IPS DF 6.9 (cell line): Measurements from ENCODE around the gene AEBP2.

Experiments
- DNase-seq: peaks from one replicate; pipeline ENCODE4 v3.0.0-alpha.2; 2013; ENCODE audit warnings: low read depth, low spot score
- H3K27ac ChIP-seq: one replicate; pipeline ENCODE4 v1.5.1; 2013; ENCODE audit warnings: low read length, control low read depth
- H3K27me3 ChIP-seq: 2 replicates; pipeline ENCODE4 v1.6.1; 2013; ENCODE audit warnings: mild to moderate bottlenecking, low read length; ENCODE audit not compliant: control insufficient read depth, insufficient read depth
- H3K36me3 ChIP-seq: 2 replicates; pipeline ENCODE4 v1.6.1; 2013; ENCODE audit warnings: low read length; ENCODE audit not compliant: control insufficient read depth, insufficient read depth
- H3K4me1 ChIP-seq: 2 replicates; pipeline ENCODE4 v1.6.1; 2013; ENCODE audit warnings: low read length; ENCODE audit not compliant: control insufficient read depth, insufficient read depth
- H3K4me3 ChIP-seq: 2 replicates; pipeline ENCODE4 v1.5.1; 2013; ENCODE audit warnings: mild to moderate bottlenecking, low read length
- H3K9me3 ChIP-seq: 2 replicates; pipeline ENCODE4 v1.6.1; 2013; ENCODE audit warnings: low read length, inconsistent platforms; ENCODE audit not compliant: control insufficient read depth, insufficient read depth
- WGBS: extraction: QIAGEN DNeasy Blood & Tissue Kit; methylation state at CpG from one replicate; pipeline ENCODE4 v1.1.7; 2013; ENCODE audit warnings: mixed read lengths, missing lambda C conversion rate; ENCODE audit not compliant: insufficient read length, insufficient coverage; 5-methylcytosine and 5-hydroxymethylcytosine counted together

AEBP2 gene

DNA sequence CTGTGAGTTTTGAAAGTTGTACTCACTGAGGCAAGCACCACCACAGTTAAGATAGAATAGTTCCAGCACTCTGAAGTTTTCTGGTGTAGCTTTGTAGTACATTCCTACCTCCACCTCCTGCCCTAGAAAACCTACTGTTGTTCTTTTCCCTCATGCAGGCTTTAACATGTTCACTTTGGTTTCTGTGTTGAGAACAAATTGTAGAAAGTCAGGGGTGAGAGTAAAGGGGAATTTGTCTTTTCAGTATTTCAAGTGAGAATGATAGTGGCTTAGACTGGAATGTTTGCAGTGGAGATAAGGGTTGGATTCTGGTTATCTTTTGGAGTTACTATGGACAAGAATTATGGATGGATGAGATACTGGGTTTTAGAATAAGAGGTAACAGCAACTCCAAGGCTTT, 67.2 kb downstream of the AEBP2 start:
- no peaks in the 10 kb centered on the region for H3K9me3 ChIP-seq
- H3K4me1 ChIP-seq: 0 out of 2 replicates have a peak, but pooled peaks cover 3% of the 10 kb centered on the region
- H3K36me3 ChIP-seq: peaks cover 2% of the 10 kb centered on the region; the same call in 1 of the 2 replicates
- DNase-seq: no peak
- no peaks in the 10 kb centered on the region for H3K27me3 ChIP-seq
- no peak overlapping the region for H3K4me3 ChIP-seq
- H3K27ac ChIP-seq: no peak overlapping the region

GRCh38 chr12:19507823-19508222, 68.5 kb downstream of the AEBP2 start:
- DNase-seq: no peak
- Histone ChIP-seq H3K9me3 (no peaks in the 10 kb centered on the region), H3K27me3 (no peaks in the 10 kb centered on the region), H3K27ac (no peak overlapping the region), H3K36me3 (peaks cover 2% of the 10 kb centered on the region; the same call in 1 of the 2 replicates), H3K4me1 (0 out of 2 replicates have a peak, but pooled peaks cover 3% of the 10 kb centered on the region), H3K4me3 (no peak overlapping the region)
- WGBS: no CpG with 5 or more reads among the region's 1 CpG

GRCh38 chr12:19510461-19510860, 71.2 kb downstream of the AEBP2 start:
- WGBS: 100% methylated on average over 2 of the region's 4 CpGs
- DNase-seq: no peak
- Histone ChIP-seq H3K27me3 (no peaks in the 10 kb centered on the region), H3K27ac (no peak overlapping the region), H3K4me1 (0 out of 2 replicates have a peak, but pooled peaks cover 2% of the 10 kb centered on the region), H3K36me3 (no peaks in the 10 kb centered on the region), H3K9me3 (no peaks in the 10 kb centered on the region), H3K4me3 (no peak overlapping the region)

DNA sequence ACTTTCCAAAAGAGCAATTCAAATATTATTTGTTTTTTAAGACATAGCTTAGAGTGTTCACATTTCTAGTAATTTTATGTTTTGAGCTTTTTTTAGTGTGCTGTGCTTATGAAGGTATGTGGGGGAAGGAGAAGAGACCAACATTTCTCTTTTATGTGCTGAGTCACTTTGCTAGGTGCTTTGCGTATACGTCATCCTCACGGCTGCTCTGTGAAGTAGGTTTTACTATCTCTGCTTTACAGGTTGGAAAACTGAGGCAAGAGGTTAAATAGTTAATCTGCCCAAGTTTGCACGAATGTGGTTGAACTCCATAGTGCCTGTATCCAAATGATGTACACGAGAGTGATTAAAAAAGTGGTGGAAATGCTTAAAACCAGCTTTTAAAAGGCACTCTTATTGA, 75.9 kb downstream of the AEBP2 start:
- DNase-seq: no peak
- Histone ChIP-seq H3K4me3 (no peak overlapping the region), H3K4me1 (0 out of 2 replicates have a peak, but pooled peaks cover under 1% of the 10 kb centered on the region), H3K27me3 (no peaks in the 10 kb centered on the region), H3K36me3 (no peaks in the 10 kb centered on the region), H3K9me3 (no peaks in the 10 kb centered on the region), H3K27ac (no peak overlapping the region)
- whole genome bisulfite sequencing: no CpG with 5 or more reads among the region's 5 CpGs

DNA sequence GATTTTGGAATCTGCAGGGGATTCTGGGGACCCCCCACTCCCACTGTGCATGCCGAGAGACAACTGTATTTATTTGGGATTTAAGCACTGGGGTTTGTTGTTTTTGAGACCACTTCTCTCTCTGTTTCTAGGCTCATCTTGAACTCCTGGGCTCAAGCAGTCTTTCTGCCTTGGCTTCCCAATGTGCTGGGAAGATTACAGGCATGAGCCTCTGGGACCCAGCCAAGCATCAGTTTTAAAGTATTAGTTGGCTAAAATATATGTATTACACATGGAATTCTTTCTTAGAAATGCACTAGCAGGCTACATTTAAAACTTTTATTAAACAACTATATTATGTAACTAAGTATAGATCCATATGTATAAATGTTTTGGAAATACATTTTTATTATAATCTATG, 78.3 kb downstream of the AEBP2 start:
- H3K4me1 ChIP-seq: no peaks in the 10 kb centered on the region
- no CpG with 5 or more reads among the region's 1 CpG for WGBS
- H3K27ac ChIP-seq: no peak overlapping the region
- no peak overlapping the region for H3K4me3 ChIP-seq
- no peak for DNase-seq
- no peaks in the 10 kb centered on the region for H3K9me3 ChIP-seq
- H3K36me3 ChIP-seq: no peaks in the 10 kb centered on the region
- H3K27me3 ChIP-seq: no peaks in the 10 kb centered on the region

DNA sequence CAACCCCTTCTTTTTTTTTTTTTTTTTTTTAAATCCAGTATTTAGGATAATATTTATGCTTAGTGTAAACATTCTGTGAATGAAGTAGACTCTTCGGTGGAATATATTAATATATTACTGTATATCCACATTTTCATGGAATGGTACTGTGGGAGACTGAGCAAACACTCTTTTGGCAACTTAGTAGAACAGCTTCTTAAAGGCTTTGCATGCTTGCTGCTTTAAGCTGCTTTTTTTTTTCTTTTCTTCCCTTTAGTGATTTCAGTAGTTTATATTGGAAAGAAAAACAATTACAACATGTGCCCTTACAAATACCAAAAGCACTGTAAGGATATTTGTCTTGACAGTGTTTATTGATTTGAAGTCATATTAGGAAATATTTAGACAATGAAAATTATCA, 78.9 kb downstream of the AEBP2 start:
- H3K36me3 ChIP-seq: no peaks in the 10 kb centered on the region
- no CpG with 5 or more reads among the region's 1 CpG for WGBS
- H3K4me3 ChIP-seq: no peak overlapping the region
- H3K27ac ChIP-seq: no peak overlapping the region
- H3K4me1 ChIP-seq: no peaks in the 10 kb centered on the region
- DNase-seq: no peak
- H3K27me3 ChIP-seq: no peaks in the 10 kb centered on the region
- H3K9me3 ChIP-seq: no peaks in the 10 kb centered on the region

GRCh38 chr12:19520646-19521415, 81.5 kb downstream of the AEBP2 start:
- no CpG with 5 or more reads among the region's 5 CpGs for WGBS
- no peaks in the 10 kb centered on the region for H3K36me3 ChIP-seq
- H3K27ac ChIP-seq: no peak overlapping the region
- no peaks in the 10 kb centered on the region for H3K27me3 ChIP-seq
- no peak overlapping the region for H3K4me3 ChIP-seq
- DNase-seq: no peak
- no peaks in the 10 kb centered on the region for H3K9me3 ChIP-seq
- 0 out of 2 replicates have a peak, but pooled peaks cover 1% of the 10 kb centered on the region for H3K4me1 ChIP-seq

- DNase-seq: no peak
- Histone ChIP-seq H3K9me3 (no peaks in the 10 kb centered on the region), H3K36me3 (no peaks in the 10 kb centered on the region), H3K4me3 (no peak overlapping the region), H3K27me3 (no peaks in the 10 kb centered on the region), H3K27ac (no peak overlapping the region), H3K4me1 (0 out of 2 replicates have a peak, but pooled peaks cover 1% of the 10 kb centered on the region)
- WGBS: no CpG with 5 or more reads among the region's 7 CpGs
These were observed 86.0 kb downstream of the AEBP2 start for GRCh38 chr12:19525274-19525673.

DNA sequence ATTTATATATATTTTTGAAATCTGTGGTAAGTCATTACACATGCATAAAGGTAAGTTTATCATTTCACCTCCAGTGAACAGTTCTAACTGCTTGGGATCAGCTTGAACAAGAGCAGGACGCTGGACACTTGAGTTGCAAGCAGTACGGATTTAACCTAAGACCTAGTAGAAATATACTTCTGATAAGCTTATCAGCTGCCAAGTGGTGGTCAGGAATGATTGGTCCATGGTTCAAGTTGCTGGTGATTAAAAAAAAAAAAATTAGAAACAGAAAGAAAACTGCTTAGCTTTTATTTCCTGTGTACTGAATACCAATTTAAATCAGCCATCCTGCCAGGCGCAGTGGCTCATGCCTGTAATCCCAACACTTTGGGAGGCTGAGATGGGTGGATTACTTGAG, 88.6 kb downstream of the AEBP2 start:
- H3K4me3 ChIP-seq: no peak overlapping the region
- H3K9me3 ChIP-seq: no peaks in the 10 kb centered on the region
- no peaks in the 10 kb centered on the region for H3K36me3 ChIP-seq
- no CpG with 5 or more reads among the region's 3 CpGs for WGBS
- no peak for DNase-seq
- 0 out of 2 replicates have a peak, but pooled peaks cover 1% of the 10 kb centered on the region for H3K4me1 ChIP-seq
- no peaks in the 10 kb centered on the region for H3K27me3 ChIP-seq
- H3K27ac ChIP-seq: no peak overlapping the region

DNA sequence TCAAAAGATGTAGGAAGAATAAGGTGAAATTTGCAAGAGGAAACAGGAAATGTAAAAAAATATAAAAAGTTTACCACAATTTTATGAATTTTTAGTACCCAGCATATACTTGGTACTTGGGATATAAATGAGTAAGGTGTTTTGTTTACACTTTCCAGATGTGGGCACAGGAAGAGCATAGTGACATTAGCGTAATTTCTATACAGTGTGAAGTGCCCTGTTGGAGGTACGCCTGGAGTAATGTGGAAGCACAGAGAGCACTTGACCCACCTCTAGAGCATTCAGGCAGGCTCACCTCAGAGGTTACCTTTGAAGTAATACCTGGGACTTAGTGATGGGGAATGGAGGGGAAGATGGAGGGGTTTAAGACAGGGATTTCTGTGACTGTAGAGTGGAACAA, 89.5 kb downstream of the AEBP2 start:
- Histone ChIP-seq H3K9me3 (no peaks in the 10 kb centered on the region), H3K36me3 (no peaks in the 10 kb centered on the region), H3K27me3 (no peaks in the 10 kb centered on the region), H3K27ac (no peak overlapping the region), H3K4me3 (no peak overlapping the region), H3K4me1 (no peaks in the 10 kb centered on the region)
- no CpG with 5 or more reads among the region's 2 CpGs for WGBS
- DNase-seq: no peak
